ENCODE results near the gene RNF130.

- no peak for TF ChIP-seq ZBTB43 (CRISPR knock-in tag; conservative IDR thresholded peaks at IDR 0.05)
- no peak for TF ChIP-seq ZNF274 (CRISPR knock-in tag; IDR thresholded peaks at IDR 0.05)
- no peak for TF ChIP-seq KLF6 (CRISPR knock-in tag; IDR thresholded peaks at IDR 0.05)
- TF ChIP-seq, protein P1, sequence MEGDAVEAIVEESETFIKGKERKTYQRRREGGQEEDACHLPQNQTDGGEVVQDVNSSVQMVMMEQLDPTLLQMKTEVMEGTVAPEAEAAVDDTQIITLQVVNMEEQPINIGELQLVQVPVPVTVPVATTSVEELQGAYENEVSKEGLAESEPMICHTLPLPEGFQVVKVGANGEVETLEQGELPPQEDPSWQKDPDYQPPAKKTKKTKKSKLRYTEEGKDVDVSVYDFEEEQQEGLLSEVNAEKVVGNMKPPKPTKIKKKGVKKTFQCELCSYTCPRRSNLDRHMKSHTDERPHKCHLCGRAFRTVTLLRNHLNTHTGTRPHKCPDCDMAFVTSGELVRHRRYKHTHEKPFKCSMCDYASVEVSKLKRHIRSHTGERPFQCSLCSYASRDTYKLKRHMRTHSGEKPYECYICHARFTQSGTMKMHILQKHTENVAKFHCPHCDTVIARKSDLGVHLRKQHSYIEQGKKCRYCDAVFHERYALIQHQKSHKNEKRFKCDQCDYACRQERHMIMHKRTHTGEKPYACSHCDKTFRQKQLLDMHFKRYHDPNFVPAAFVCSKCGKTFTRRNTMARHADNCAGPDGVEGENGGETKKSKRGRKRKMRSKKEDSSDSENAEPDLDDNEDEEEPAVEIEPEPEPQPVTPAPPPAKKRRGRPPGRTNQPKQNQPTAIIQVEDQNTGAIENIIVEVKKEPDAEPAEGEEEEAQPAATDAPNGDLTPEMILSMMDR (CRISPR knock-in tag; IDR thresholded peaks at IDR 0.05): no peak
- TF ChIP-seq CHD4 (IDR thresholded peaks at IDR 0.05; ENCODE audit: borderline replicate concordance, low read length): no peak
- no peak for TF ChIP-seq HMG20A (CRISPR knock-in tag; IDR thresholded peaks at IDR 0.05; ENCODE audit: borderline replicate concordance)
- no peak for TF ChIP-seq BHLHE40 (IDR thresholded peaks at IDR 0.05; ENCODE audit: low read length)
- TF ChIP-seq TBP (CRISPR knock-in tag; IDR thresholded peaks at IDR 0.05): no peak
Measured at GRCh38 chr5:180111273-180112002, 39.9 kb upstream of the RNF130 start.
